Measurements from ENCODE around the gene ABCC4. TPM values are rescaled to one million over a fixed set of nuclear protein-coding genes. Genes with fewer than 3 reads are reported as not detected.

Gene ABCC4
- total RNA-seq, 2 experiments from 2014 or later = 9.6 to 11.8 TPM

DNA sequence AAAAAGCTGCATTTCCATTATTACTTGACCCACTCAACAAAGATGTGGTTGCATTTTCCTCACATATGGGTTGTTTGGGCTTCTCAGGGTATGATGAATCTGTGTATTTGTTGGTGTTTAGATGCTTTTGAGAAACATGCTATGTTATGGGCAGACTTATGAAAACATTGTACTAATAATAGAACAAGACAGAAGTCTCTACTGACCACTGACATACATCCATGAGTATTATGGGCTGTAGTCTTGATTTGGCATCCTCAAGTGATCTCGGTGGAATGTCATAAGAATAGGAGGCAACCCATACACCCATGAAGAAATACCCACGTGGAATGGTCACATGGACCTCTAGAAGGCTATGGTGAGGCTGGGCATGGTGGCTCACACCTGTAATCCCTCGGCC, 36.3 kb upstream of the ABCC4 start:
- ATAC-seq (no peak), DNase-seq (no peak)
- intact Hi-C loops (cut with micrococcal nuclease) = no loop called here
- H3K36me3 Mint-ChIP-seq (ENCODE audit: low read depth) = no peaks in the 10 kb centered on the region
- TF ChIP-seq, protein P1, sequence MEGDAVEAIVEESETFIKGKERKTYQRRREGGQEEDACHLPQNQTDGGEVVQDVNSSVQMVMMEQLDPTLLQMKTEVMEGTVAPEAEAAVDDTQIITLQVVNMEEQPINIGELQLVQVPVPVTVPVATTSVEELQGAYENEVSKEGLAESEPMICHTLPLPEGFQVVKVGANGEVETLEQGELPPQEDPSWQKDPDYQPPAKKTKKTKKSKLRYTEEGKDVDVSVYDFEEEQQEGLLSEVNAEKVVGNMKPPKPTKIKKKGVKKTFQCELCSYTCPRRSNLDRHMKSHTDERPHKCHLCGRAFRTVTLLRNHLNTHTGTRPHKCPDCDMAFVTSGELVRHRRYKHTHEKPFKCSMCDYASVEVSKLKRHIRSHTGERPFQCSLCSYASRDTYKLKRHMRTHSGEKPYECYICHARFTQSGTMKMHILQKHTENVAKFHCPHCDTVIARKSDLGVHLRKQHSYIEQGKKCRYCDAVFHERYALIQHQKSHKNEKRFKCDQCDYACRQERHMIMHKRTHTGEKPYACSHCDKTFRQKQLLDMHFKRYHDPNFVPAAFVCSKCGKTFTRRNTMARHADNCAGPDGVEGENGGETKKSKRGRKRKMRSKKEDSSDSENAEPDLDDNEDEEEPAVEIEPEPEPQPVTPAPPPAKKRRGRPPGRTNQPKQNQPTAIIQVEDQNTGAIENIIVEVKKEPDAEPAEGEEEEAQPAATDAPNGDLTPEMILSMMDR (IDR thresholded peaks at IDR 0.05) = no peak
- POLR2A ChIA-PET = no interaction called here
- no peak overlapping the region for H3K4me3 Mint-ChIP-seq
- no peaks in the 10 kb centered on the region for H3K27me3 Mint-ChIP-seq
- no peaks in the 10 kb centered on the region for H3K4me1 Mint-ChIP-seq (ENCODE audit: low read depth)
- CTCF ChIA-PET = no interaction called here
- no peak overlapping the region for H3K27ac Mint-ChIP-seq
- H3K9me3 Mint-ChIP-seq = no peaks in the 10 kb centered on the region

- H3K27ac Mint-ChIP-seq = no peak overlapping the region
- ATAC-seq (no peak), DNase-seq (no peak)
- intact Hi-C loops (cut with micrococcal nuclease) = no loop called here
- CTCF ChIA-PET = no interaction called here
- TF ChIP-seq, protein P1 (IDR thresholded peaks at IDR 0.05) = no peak
- no peaks in the 10 kb centered on the region for H3K27me3 Mint-ChIP-seq
- H3K4me3 Mint-ChIP-seq = no peak overlapping the region
- no peaks in the 10 kb centered on the region for H3K9me3 Mint-ChIP-seq
- no peaks in the 10 kb centered on the region for H3K4me1 Mint-ChIP-seq (ENCODE audit: low read depth)
- POLR2A ChIA-PET = interaction anchor here (0.7 kb wide), 1 partner anchor 51 kb away, joined by 3 read pairs; no protein-coding TSS in a partner anchor
- H3K36me3 Mint-ChIP-seq (ENCODE audit: low read depth) = no peaks in the 10 kb centered on the region
Measured at GRCh38 chr13:95335667-95336066, 34.4 kb upstream of the ABCC4 start.

DNA sequence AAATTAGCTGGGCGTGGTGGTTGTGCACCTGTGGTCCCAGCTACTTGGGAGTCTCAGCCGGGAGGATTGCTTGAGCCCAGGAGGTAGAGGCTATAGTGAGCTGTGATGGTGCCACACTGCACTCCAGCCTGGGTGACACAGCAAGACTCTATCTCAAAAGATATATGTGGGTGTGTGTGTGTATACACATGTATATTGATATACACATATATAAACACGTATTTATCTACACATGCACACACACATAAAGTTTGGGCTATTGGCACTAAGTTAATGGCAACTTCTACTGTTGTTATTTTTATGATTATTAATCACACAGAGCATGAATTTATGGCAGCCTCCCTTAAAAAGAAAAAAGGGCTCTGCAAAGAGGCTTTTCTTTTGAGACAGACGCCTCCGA, 27.1 kb upstream of the ABCC4 start:
- DNase-seq (no peak), ATAC-seq (no peak)
- ChIA-PET CTCF (no interaction called here), POLR2A (no interaction called here)
- Mint-ChIP-seq H3K4me1 (ENCODE audit: low read depth) (no peaks in the 10 kb centered on the region), H3K9me3 (no peaks in the 10 kb centered on the region), H3K36me3 (ENCODE audit: low read depth) (no peaks in the 10 kb centered on the region), H3K27ac (no peak overlapping the region), H3K27me3 (no peaks in the 10 kb centered on the region), H3K4me3 (no peak overlapping the region)
- intact Hi-C loops (cut with micrococcal nuclease) = no loop called here
- TF ChIP-seq, protein P1 (IDR thresholded peaks at IDR 0.05) = no peak

DNA sequence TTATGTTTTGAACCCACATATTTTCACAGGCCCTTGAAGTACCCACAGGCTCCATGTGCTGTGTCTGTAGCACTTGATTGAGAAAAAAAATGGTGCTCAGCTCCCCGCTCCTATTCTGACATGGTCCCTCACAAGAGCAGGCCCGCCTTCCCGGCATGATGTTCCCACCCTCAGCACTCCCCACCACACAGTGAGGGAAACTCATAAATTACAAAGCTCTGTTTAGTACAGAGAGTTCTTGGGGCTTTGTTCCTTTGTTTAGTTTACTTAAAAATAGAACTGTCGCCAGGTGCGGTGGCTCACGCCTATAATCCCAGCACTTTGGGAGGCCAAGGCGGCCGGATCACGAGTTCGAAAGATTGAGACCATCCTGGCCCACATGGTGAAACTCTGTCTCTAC, 25.9 kb upstream of the ABCC4 start:
- Mint-ChIP-seq H3K4me1 (ENCODE audit: low read depth) (no peaks in the 10 kb centered on the region), H3K36me3 (ENCODE audit: low read depth) (no peaks in the 10 kb centered on the region), H3K27ac (no peak overlapping the region), H3K4me3 (no peak overlapping the region), H3K9me3 (no peaks in the 10 kb centered on the region), H3K27me3 (no peaks in the 10 kb centered on the region)
- ChIA-PET POLR2A (no interaction called here), CTCF (no interaction called here)
- DNase-seq (no peak), ATAC-seq (no peak)
- intact Hi-C loops (cut with micrococcal nuclease) = no loop called here
- TF ChIP-seq, protein P1 (IDR thresholded peaks at IDR 0.05) = no peak

- intact Hi-C loops (cut with micrococcal nuclease) = no loop called here
Measured at GRCh38 chr13:95326695-95327094, 25.4 kb upstream of the ABCC4 start.

More at GRCh38 chr13:95326695-95327094, 25.4 kb upstream of the ABCC4 start:
- H3K4me3 Mint-ChIP-seq = no peak overlapping the region
- H3K27me3 Mint-ChIP-seq = no peaks in the 10 kb centered on the region
- H3K36me3 Mint-ChIP-seq (ENCODE audit: low read depth) = no peaks in the 10 kb centered on the region
- ChIA-PET CTCF (no interaction called here), POLR2A (no interaction called here)
- ATAC-seq (no peak), DNase-seq (no peak)
- no peaks in the 10 kb centered on the region for H3K4me1 Mint-ChIP-seq (ENCODE audit: low read depth)
- H3K9me3 Mint-ChIP-seq = no peaks in the 10 kb centered on the region
- TF ChIP-seq, protein P1 (IDR thresholded peaks at IDR 0.05) = no peak
- no peak overlapping the region for H3K27ac Mint-ChIP-seq

All from activated CD8-positive, alpha-beta T cell treated with anti-CD3 and anti-CD28 coated beads for 36 hours (primary cell).